Neuronal stem cell (in vitro differentiated cells): ENCODE data around the gene LSP1.

Source experiments
- DNase-seq: peaks from one replicate; pipeline ENCODE4 v3.0.0-alpha.2; 2013; ENCODE audit warnings: low spot score
- H2AFZ ChIP-seq: one replicate; pipeline ENCODE4 v1.6.1; 2013; ENCODE audit warnings: mild to moderate bottlenecking, low read length, inconsistent platforms
- H2AK5ac ChIP-seq: 2 replicates; pipeline ENCODE4 v1.6.1; 2013; ENCODE audit warnings: low read depth, mild to moderate bottlenecking, inconsistent platforms, low read length, moderate library complexity, mixed read lengths
- H2BK120ac ChIP-seq: 2 replicates; pipeline ENCODE4 v1.6.1; 2013; ENCODE audit warnings: low read depth, mild to moderate bottlenecking, inconsistent platforms, low read length, moderate library complexity, mixed read lengths
- H2BK12ac ChIP-seq: one replicate; pipeline ENCODE4 v1.6.1; 2013; ENCODE audit warnings: low read length, inconsistent platforms
- H2BK15ac ChIP-seq: 2 replicates; pipeline ENCODE4 v1.6.1; 2013; ENCODE audit warnings: mild to moderate bottlenecking, low read length, inconsistent platforms, mixed read lengths
- H2BK5ac ChIP-seq: one replicate; pipeline ENCODE4 v1.6.1; 2013; ENCODE audit warnings: inconsistent platforms, mild to moderate bottlenecking, low read length, moderate library complexity
- H3K14ac ChIP-seq: one replicate; pipeline ENCODE4 v1.6.1; 2013; ENCODE audit warnings: low read length, inconsistent platforms
- H3K18ac ChIP-seq: 2 replicates; pipeline ENCODE4 v1.6.1; 2013; ENCODE audit warnings: low read length, inconsistent platforms
- H3K23ac ChIP-seq: 2 replicates; pipeline ENCODE4 v1.6.1; 2013; ENCODE audit warnings: low read depth, mild to moderate bottlenecking, mixed read lengths, low read length, inconsistent platforms; ENCODE audit not compliant: poor library complexity
- H3K27ac ChIP-seq: replicated peaks from 3 replicates; pipeline ENCODE4 v1.5.1; 2013; ENCODE audit warnings: low read length, inconsistent platforms
- H3K27me3 ChIP-seq, 3 experiments: 2 replicates each; pipeline ENCODE4 v1.6.1; 2013; ENCODE audit warnings: low read length in 3 of 3, mild to moderate bottlenecking in 2 of 3, inconsistent platforms in 1 of 3, low read depth in 1 of 3, mixed read lengths in 1 of 3, moderate library complexity in 1 of 3; ENCODE audit not compliant: control insufficient read depth in 3 of 3, insufficient read depth in 3 of 3
- H3K36me3 ChIP-seq, 2 donors: replicated peaks in 1 of 2; 2 replicates each; pipeline ENCODE4 v1.6.1; 2013; ENCODE audit warnings: low read length in 2 of 2; ENCODE audit not compliant: control insufficient read depth in 2 of 2, insufficient read depth in 2 of 2
- H3K4ac ChIP-seq: 2 replicates; pipeline ENCODE4 v1.6.1; 2013; ENCODE audit warnings: inconsistent platforms, mild to moderate bottlenecking, low read length, moderate library complexity
- H3K4me1 ChIP-seq, 2 donors: 1 replicate in 1 of 2; 2 replicates in 1 of 2; pipeline ENCODE4 v1.6.1; 2013; ENCODE audit warnings: low read length in 2 of 2, low read depth in 1 of 2; ENCODE audit not compliant: control insufficient read depth in 2 of 2, insufficient read depth in 1 of 2
- H3K4me2 ChIP-seq: one replicate; pipeline ENCODE4 v1.6.1; 2013; ENCODE audit warnings: mild to moderate bottlenecking, low read length, inconsistent platforms; ENCODE audit not compliant: insufficient read depth, poor library complexity, severe bottlenecking
- H3K4me3 ChIP-seq, 2 donors: 2 replicates each; pipeline ENCODE4 v1.5.1; 2013; ENCODE audit warnings: low read length in 2 of 2, mild to moderate bottlenecking in 2 of 2, inconsistent platforms in 1 of 2, moderate library complexity in 1 of 2
- H3K79me1 ChIP-seq: one replicate; pipeline ENCODE4 v1.6.1; 2013; ENCODE audit warnings: low read depth, mild to moderate bottlenecking, inconsistent platforms, low read length, moderate library complexity
- H3K9ac ChIP-seq: one replicate; pipeline ENCODE4 v1.6.1; 2013; ENCODE audit warnings: mild to moderate bottlenecking, low read depth, low read length, inconsistent platforms; ENCODE audit not compliant: poor library complexity
- H3K9me3 ChIP-seq, 2 donors: replicated peaks in 1 of 2; 2 replicates each; pipeline versions ENCODE3 to v1.6.1; 2013; ENCODE audit warnings: low read length in 2 of 2, mild to moderate bottlenecking in 2 of 2, inconsistent platforms in 1 of 2, low read depth in 1 of 2, mixed read lengths in 1 of 2, moderate library complexity in 1 of 2; ENCODE audit not compliant: control insufficient read depth in 2 of 2, insufficient read depth in 1 of 2
- H4K8ac ChIP-seq: one replicate; pipeline ENCODE4 v1.6.1; 2013; ENCODE audit warnings: low read depth, mild to moderate bottlenecking, inconsistent platforms, low read length, moderate library complexity
- H4K91ac ChIP-seq: one replicate; pipeline ENCODE4 v1.6.1; 2013; ENCODE audit warnings: low read length, low read depth, mild to moderate bottlenecking, inconsistent platforms; ENCODE audit not compliant: poor library complexity
- WGBS, 2 donors: extraction: QIAGEN DNeasy Blood & Tissue Kit; methylation state at CpG; one replicate each; pipeline ENCODE4 v1.1.7; 2013; ENCODE audit warnings: missing lambda C conversion rate in 2 of 2, mixed read lengths in 1 of 2; ENCODE audit not compliant: insufficient read length in 2 of 2, insufficient replicate concordance in 1 of 2; ENCODE audit errors: extremely low coverage in 2 of 2; 5-methylcytosine and 5-hydroxymethylcytosine counted together

LSP1 gene

DNA sequence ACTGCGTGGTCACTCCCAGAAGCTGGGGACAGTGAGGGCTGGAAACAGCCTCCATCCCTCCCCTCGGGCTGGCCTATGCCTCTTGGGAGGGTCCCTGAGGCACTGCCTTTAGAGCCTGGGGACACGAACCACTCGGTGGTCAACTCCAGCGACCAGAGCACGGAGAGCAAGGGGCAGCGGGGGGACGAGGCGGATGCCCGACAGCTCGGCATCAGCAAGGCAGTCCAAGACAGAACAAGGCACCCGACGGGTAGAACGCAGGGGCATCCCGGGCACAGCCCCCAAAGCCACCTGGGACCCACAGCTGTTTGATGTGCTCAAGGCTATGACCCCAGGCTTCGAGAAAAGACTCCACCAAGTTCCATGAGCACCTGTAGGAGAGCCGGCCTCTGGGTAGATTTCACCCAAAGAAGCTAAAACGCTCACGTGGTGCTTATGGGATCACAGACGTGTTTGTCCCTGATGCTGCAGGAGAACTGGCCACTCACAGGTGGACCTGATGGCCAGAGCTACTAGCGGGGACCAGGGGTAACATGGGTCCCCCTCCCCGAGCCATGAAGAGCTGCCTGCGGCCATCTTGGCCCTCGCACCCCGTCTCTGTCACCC is 510 bp upstream of the LSP1 start:
- Histone ChIP-seq H2BK120ac (no peak overlapping the region), H3K79me1 (peaks cover under 1% of the 10 kb centered on the region), H4K8ac (no peak overlapping the region), H3K4ac (no peak overlapping the region), H3K4me1 (no peaks in the 10 kb centered on the region), H2BK12ac (no peak overlapping the region), H3K4me3 (no peak overlapping the region), H3K9me3 (no peaks in the 10 kb centered on the region), H2BK5ac (peak overlapping the region; percentile 71), H2AK5ac (peak overlapping the region; percentile 79), H3K9ac (no peak overlapping the region), H2AFZ (no peak overlapping the region), H3K23ac (no peak overlapping the region), H3K27ac (no peak overlapping the region), H4K91ac (no peak overlapping the region), H3K18ac (no peak overlapping the region), H3K4me2 (no peak overlapping the region), H3K27me3 (peaks cover 0 to 32% (median 0%) of the 10 kb centered on the region in 3 experiments), H2BK15ac (peak overlapping the region; percentile 83), H3K36me3 (no peaks in the 10 kb centered on the region), H3K14ac (no peak overlapping the region)
- no peak for DNase-seq
- no CpG with 5 or more reads among the region's 25 CpGs for WGBS, 2 donors

DNA sequence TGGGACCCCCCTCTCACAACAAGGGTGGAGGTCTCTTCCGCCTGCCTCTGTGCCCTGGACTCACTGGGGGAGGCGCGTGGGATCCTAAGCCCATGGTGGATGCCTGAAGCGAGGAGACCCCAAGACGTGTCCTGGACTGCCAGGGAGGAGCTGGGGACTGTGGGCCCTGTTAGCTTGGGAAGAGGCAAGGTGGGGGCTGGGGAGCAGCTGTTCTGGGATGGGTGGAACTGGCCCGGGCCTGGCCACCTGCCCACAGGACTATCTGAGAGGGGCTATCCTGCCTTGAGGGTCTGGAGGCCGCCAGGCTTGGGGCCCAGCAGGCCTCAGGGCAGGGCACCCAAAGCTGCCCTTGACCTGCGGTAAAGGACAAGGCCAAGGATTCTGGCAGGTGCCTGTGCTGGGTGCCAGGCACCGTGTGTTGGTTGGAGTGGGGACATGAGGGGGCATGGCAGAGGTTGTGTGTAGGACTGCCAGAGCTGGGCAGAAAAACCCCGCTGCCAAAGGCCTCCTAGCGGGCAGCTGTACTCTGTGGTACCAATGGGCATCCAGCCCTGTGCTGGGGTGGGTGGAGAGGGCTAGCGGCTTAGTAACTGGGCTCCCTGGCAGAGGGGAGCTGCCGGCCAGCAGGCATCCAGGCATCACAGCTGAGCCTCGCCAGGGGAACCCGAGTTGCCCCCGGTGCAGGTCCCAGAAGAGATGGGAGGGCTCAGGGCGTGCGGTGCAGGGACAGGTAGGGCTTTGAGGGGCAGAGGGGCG is 670 bp downstream of the LSP1 start:
- Histone ChIP-seq H3K4me1 (peaks cover 0 to under 1% of the 10 kb centered on the region in 2 donors), H3K27ac (no peak overlapping the region), H3K79me1 (peaks cover 1% of the 10 kb centered on the region), H3K9me3 (no peaks in the 10 kb centered on the region), H2BK12ac (peak overlapping the region; percentile 97), H3K14ac (peak overlapping the region; percentile 56), H2AK5ac (peak overlapping the region; percentile 75), H3K4me2 (no peak overlapping the region), H3K18ac (peak overlapping the region; percentile 71), H4K8ac (no peak overlapping the region), H2BK5ac (peak overlapping the region; percentile 66), H2BK120ac (no peak overlapping the region), H3K4me3 (no peak overlapping the region), H2AFZ (no peak overlapping the region), H3K36me3 (no peaks in the 10 kb centered on the region), H3K9ac (peak overlapping the region; percentile 21), H3K23ac (peak overlapping the region; percentile 73), H3K27me3 (peaks cover 0 to 30% (median 0%) of the 10 kb centered on the region in 3 experiments), H2BK15ac (peak overlapping the region; percentile 58), H3K4ac (no peak overlapping the region), H4K91ac (no peak overlapping the region)
- no CpG with 5 or more reads among the region's 19 CpGs for WGBS, 2 donors
- DNase-seq = no peak

GRCh38 chr11:1854132-1854948 is 1.5 kb downstream of the LSP1 start:
- Histone ChIP-seq H3K4ac (no peak overlapping the region), H3K14ac (peak overlapping the region; percentile 56), H4K8ac (peak overlapping the region; percentile 92), H2BK120ac (no peak overlapping the region), H2BK12ac (peak overlapping the region; percentile 97), H2AK5ac (peak overlapping the region; percentile 75), H3K18ac (peak overlapping the region; percentile 51), H2AFZ (no peak overlapping the region), H3K9me3 (no peaks in the 10 kb centered on the region), H4K91ac (no peak overlapping the region), H3K27ac (no peak overlapping the region), H3K27me3 (peaks cover 0 to 25% (median 0%) of the 10 kb centered on the region in 3 experiments), H3K36me3 (no peaks in the 10 kb centered on the region), H2BK5ac (no peak overlapping the region), H3K4me3 (peak overlapping the region in 1 of 2 donors; percentile 32), H3K79me1 (peaks cover 1% of the 10 kb centered on the region), H3K23ac (peak overlapping the region; percentile 73), H3K4me1 (peaks cover 0 to 5% of the 10 kb centered on the region in 2 donors), H3K4me2 (no peak overlapping the region), H3K9ac (no peak overlapping the region), H2BK15ac (peak overlapping the region; percentile 65)
- DNase-seq = no peak
- WGBS, 2 donors = no CpG with 5 or more reads among the region's 27 CpGs
